Body of pancreas (tissue), 4 donors: ENCODE data around the gene DNAJC30.

Source experiments
- CTCF ChIP-seq, 7 experiments: fragments of 450-650 bp in 4 of 7; fragments of 200-600 bp in 3 of 7; sonication (generic) in 3 of 7; IDR thresholded peaks; one replicate each; pipeline ENCODE4 v1.5.1; 2016 to 2019; ENCODE audit warnings: antibody characterized with exemption in 7 of 7
- POLR2A ChIP-seq, 3 donors: fragments of 450-650 bp; IDR thresholded peaks; one replicate each; pipeline ENCODE4 v1.6.1; 2016; ENCODE audit warnings: antibody characterized with exemption in 3 of 3, mild to moderate bottlenecking in 2 of 3

GRCh38 chr7:73645643-73646174, 37.5 kb downstream of the DNAJC30 start:
- TF ChIP-seq CTCF (IDR thresholded peaks at IDR 0.05) (no peak), POLR2A (IDR thresholded peaks at IDR 0.05) (no peak)
